ENCODE data around the gene SLC5A6.

SLC5A6 gene

GRCh38 chr2:27175330-27175729 is 36.7 kb downstream of the SLC5A6 start:
- no peak for DNase-seq (ENCODE audit: low read depth in 2 of 2)

GRCh38 chr2:27174638-27175037 is 37.4 kb downstream of the SLC5A6 start:
- no peak for DNase-seq (ENCODE audit: low read depth in 2 of 2)

- no peak for DNase-seq (ENCODE audit: low read depth in 2 of 2)
Observed at GRCh38 chr2:27171351-27171848, 40.7 kb downstream of the SLC5A6 start.

- no peak for DNase-seq (ENCODE audit: low read depth in 2 of 2)
Observed at GRCh38 chr2:27170581-27171337, 41.3 kb downstream of the SLC5A6 start.

- DNase-seq (ENCODE audit: low read depth in 2 of 2) = no peak
Observed at GRCh38 chr2:27164960-27165763, 46.9 kb downstream of the SLC5A6 start.

GRCh38 chr2:27162151-27163121 is 49.6 kb downstream of the SLC5A6 start:
- DNase-seq (ENCODE audit: low read depth in 2 of 2) = no peak

- DNase-seq (ENCODE audit: low read depth in 2 of 2) = no peak
Observed at GRCh38 chr2:27160191-27160590, 51.9 kb downstream of the SLC5A6 start.

- no peak for DNase-seq (ENCODE audit: low read depth in 2 of 2)
Observed at GRCh38 chr2:27159271-27159670, 52.8 kb downstream of the SLC5A6 start.

GRCh38 chr2:27158468-27158867 is 53.6 kb downstream of the SLC5A6 start:
- DNase-seq (ENCODE audit: low read depth in 2 of 2) = no peak

- DNase-seq (ENCODE audit: low read depth in 2 of 2) = no peak
Observed at GRCh38 chr2:27155069-27155520, 57.0 kb downstream of the SLC5A6 start.

- DNase-seq (ENCODE audit: low read depth in 2 of 2) = no peak
Observed at GRCh38 chr2:27154488-27154887, 57.6 kb downstream of the SLC5A6 start.

- DNase-seq (ENCODE audit: low read depth in 2 of 2) = no peak
Observed at GRCh38 chr2:27152796-27153464, 59.1 kb downstream of the SLC5A6 start.

GRCh38 chr2:27152102-27152795 is 59.8 kb downstream of the SLC5A6 start:
- no peak for DNase-seq (ENCODE audit: low read depth in 2 of 2)

- DNase-seq (ENCODE audit: low read depth in 2 of 2) = no peak
Observed at GRCh38 chr2:27150639-27151230, 61.3 kb downstream of the SLC5A6 start.

All from fibroblast of skin of left quadriceps (primary cell).